ENCODE measurements around the gene MOB1B. TPM values are rescaled to one million over a fixed set of nuclear protein-coding genes. Genes with fewer than 3 reads are reported as not detected.
"Not testable (repeated sequence)": the region's sequence is repeated elsewhere in the genome, so short reads cannot be mapped to it uniquely, and the experiment has no call there.

The MOB1B gene
- total RNA-seq, 1 experiment from 2014 or later, result 21.0 TPM

DNA sequence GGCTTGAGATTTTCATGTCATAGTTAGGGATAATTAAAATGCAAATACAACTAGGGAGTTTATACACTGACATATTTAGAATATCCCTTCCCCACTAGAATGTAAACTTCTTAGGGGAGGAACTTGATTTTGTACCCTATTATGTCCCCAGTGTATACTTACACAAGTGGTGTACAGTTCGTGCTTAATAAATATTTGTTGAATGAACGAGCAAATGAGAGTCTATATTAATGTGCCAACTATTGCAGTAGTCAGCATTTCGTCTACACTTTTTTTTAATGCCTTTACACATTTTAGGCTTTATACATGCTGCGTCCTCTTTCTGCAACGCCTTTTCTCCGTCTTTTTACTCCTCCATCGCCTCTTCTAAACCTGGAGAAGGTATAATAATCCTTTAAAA, 8.4 kb upstream of the MOB1B start:
- ChIA-PET CTCF (no interaction called here), POLR2A (ENCODE audit: low non-redundant PET) (no interaction called here)
- intact Hi-C loops (cut with micrococcal nuclease; ENCODE audit: unreplicated experiment), result no loop called here
- H3K27me3 ChIP-seq (replicated peaks; ENCODE audit: insufficient read depth, low read depth, low read length, poor library complexity), result no peaks in the 10 kb centered on the region
- BruUV-seq (replicated peaks), result no TSS peak
- no peak for TF ChIP-seq CTCF (conservative IDR thresholded peaks at IDR 0.05; ENCODE audit: low read depth, low read length)
- no peak for TF ChIP-seq EZH2 (IDR thresholded peaks at IDR 0.05; ENCODE audit: borderline replicate concordance, low read depth, low read length, poor library complexity, severe bottlenecking)
- H3K36me3 ChIP-seq (ENCODE audit: insufficient read depth, low read length, poor library complexity, severe bottlenecking), result no peaks in the 10 kb centered on the region
- H3K4me3 ChIP-seq (ENCODE audit: low read depth, low read length, poor library complexity, severe bottlenecking), result no peak overlapping the region
- no peak overlapping the region for H3K27ac ChIP-seq (ENCODE audit: low read depth, low read length, poor library complexity, severe bottlenecking)
- no peak for DNase-seq (ENCODE audit: low spot score)
- no peaks in the 10 kb centered on the region for H3K9me3 ChIP-seq (ENCODE audit: low read depth, low read length, poor library complexity, severe bottlenecking)
- no peaks in the 10 kb centered on the region for H3K4me1 ChIP-seq (ENCODE audit: insufficient read depth, low read length, poor library complexity, severe bottlenecking)

- Histone ChIP-seq H3K36me3 (ENCODE audit: insufficient read depth, low read length, poor library complexity, severe bottlenecking) (no peaks in the 10 kb centered on the region), H3K9me3 (ENCODE audit: low read depth, low read length, poor library complexity, severe bottlenecking) (no peaks in the 10 kb centered on the region), H3K4me3 (ENCODE audit: low read depth, low read length, poor library complexity, severe bottlenecking) (no peak overlapping the region), H3K27me3 (replicated peaks; ENCODE audit: insufficient read depth, low read depth, low read length, poor library complexity) (no peaks in the 10 kb centered on the region), H3K4me1 (ENCODE audit: insufficient read depth, low read length, poor library complexity, severe bottlenecking) (no peaks in the 10 kb centered on the region), H3K27ac (ENCODE audit: low read depth, low read length, poor library complexity, severe bottlenecking) (no peak overlapping the region)
- no peak for TF ChIP-seq CTCF (conservative IDR thresholded peaks at IDR 0.05; ENCODE audit: low read depth, low read length)
- TF ChIP-seq EZH2 (IDR thresholded peaks at IDR 0.05; ENCODE audit: borderline replicate concordance, low read depth, low read length, poor library complexity, severe bottlenecking), result no peak
- intact Hi-C loops (cut with micrococcal nuclease; ENCODE audit: unreplicated experiment), result no loop called here
- ChIA-PET POLR2A (ENCODE audit: low non-redundant PET) (no interaction called here), CTCF (no interaction called here)
- no TSS peak for BruUV-seq (replicated peaks)
- DNase-seq (ENCODE audit: low spot score), result no peak
Measured at GRCh38 chr4:70895405-70895804, 6.8 kb upstream of the MOB1B start.

DNA sequence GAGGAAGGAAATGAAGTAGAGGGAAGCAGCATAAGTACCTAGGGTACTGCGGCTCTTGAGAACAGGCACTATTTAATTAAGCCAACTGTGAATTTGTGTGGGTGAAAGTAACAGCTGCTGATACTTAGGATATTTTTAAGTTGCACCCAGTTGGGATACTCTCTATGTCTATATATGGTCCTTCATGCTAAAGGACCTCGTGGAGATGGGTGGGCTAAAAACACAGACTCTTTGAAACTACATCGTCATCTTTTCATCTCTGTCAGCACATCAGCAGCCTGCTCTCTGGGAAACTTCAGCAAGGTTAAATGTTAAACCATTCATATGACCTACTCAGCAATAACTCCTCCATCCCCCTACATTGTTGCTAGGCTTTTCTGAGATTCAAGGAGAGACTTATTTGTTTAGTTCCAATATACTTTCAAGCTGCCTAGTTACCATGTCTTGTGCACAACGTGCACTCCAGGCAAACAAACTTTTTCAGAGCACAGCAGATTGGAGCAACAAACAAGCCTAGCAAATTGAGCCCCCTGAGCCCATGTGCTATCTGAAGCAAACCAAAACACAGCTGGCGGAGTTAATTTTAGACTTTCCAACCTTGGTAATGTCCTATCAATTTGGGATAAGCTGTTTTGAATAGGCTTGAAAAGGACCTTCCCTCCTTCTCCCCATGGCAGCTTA, 6.2 kb upstream of the MOB1B start:
- no peak for DNase-seq (ENCODE audit: low spot score)
- BruUV-seq (replicated peaks), result no TSS peak
- Histone ChIP-seq H3K4me1 (ENCODE audit: insufficient read depth, low read length, poor library complexity, severe bottlenecking) (no peaks in the 10 kb centered on the region), H3K36me3 (ENCODE audit: insufficient read depth, low read length, poor library complexity, severe bottlenecking) (no peaks in the 10 kb centered on the region), H3K27me3 (replicated peaks; ENCODE audit: insufficient read depth, low read depth, low read length, poor library complexity) (no peaks in the 10 kb centered on the region), H3K9me3 (ENCODE audit: low read depth, low read length, poor library complexity, severe bottlenecking) (no peaks in the 10 kb centered on the region), H3K4me3 (ENCODE audit: low read depth, low read length, poor library complexity, severe bottlenecking) (no peak overlapping the region), H3K27ac (ENCODE audit: low read depth, low read length, poor library complexity, severe bottlenecking) (no peak overlapping the region)
- ChIA-PET CTCF (no interaction called here), POLR2A (ENCODE audit: low non-redundant PET) (no interaction called here)
- TF ChIP-seq EZH2 (IDR thresholded peaks at IDR 0.05; ENCODE audit: borderline replicate concordance, low read depth, low read length, poor library complexity, severe bottlenecking) (no peak), CTCF (conservative IDR thresholded peaks at IDR 0.05; ENCODE audit: low read depth, low read length) (no peak)
- intact Hi-C loops (cut with micrococcal nuclease; ENCODE audit: unreplicated experiment), result no loop called here

- H3K36me3 ChIP-seq (ENCODE audit: insufficient read depth, low read length, poor library complexity, severe bottlenecking); H3K9me3 ChIP-seq (ENCODE audit: low read depth, low read length, poor library complexity, severe bottlenecking); H3K4me3 ChIP-seq (ENCODE audit: low read depth, low read length, poor library complexity, severe bottlenecking); intact Hi-C loops (cut with micrococcal nuclease; ENCODE audit: unreplicated experiment); POLR2A ChIA-PET (ENCODE audit: low non-redundant PET); CTCF ChIA-PET; H3K4me1 ChIP-seq (ENCODE audit: insufficient read depth, low read length, poor library complexity, severe bottlenecking); H3K27me3 ChIP-seq (replicated peaks; ENCODE audit: insufficient read depth, low read depth, low read length, poor library complexity); BruUV-seq (replicated peaks); DNase-seq (ENCODE audit: low spot score); H3K27ac ChIP-seq (ENCODE audit: low read depth, low read length, poor library complexity, severe bottlenecking): not testable (repeated sequence)
Measured at GRCh38 chr4:70898581-70898980, 3.6 kb upstream of the MOB1B start.
